Heart left ventricle (tissue), 13 donors: ENCODE results near the gene F12.

ENCODE experiments used
- CTCF ChIP-seq, 12 donors: fragments of 200-600 bp; sonication (generic) in 4 of 12; IDR thresholded peaks; one replicate each; pipeline versions ENCODE4 v1.5.0 to v1.8.0; 2018 to 2022; ENCODE audit warnings: antibody characterized with exemption in 12 of 12, mild to moderate bottlenecking in 5 of 12
- POLR2A ChIP-seq, 2 donors: fragments of 450-650 bp; IDR thresholded peaks; one replicate each; pipeline ENCODE4 v1.6.1; 2017; ENCODE audit warnings: antibody characterized with exemption in 2 of 2, mild to moderate bottlenecking in 2 of 2, moderate library complexity in 2 of 2
- donor health status: ischemic (EF 13 %, LVEDD 7.1; RV severe dilation, severe dysfunction).
- donor health status: DM: no; HTN: yes; CAD: no.
- donor health status: DM: no; HTN: no; CAD: no.
- donor health status: ischemic (EF 25% LVEDD 6.9; RV normal size, moderate dysfunction).
- donor health status: ischemic (EF 25% LVEDD 5.7; RV mildly dilated, moderate dysfunction).
- donor health status: ischemic (EF 35%, LVEDD 5.7; RV mildly dilated, moderate dysfunction).
- donor health status: nonischemic (EF 11% LVEDD 7.7; RV severe dilation, severe dysfunction).
- donor health status: DM: yes; HTN: yes; CAD: no.
- donor health status: PGD.
- donor health status: ischemic (EF 29% LVEDD 5.4; RV normal size, mild dysfunction).
- donor health status: nonischemic (EF 23%, LVEDD 6.1; RV moderate dilation, normal function).

GRCh38 chr5:177388521-177389052 is 20.8 kb downstream of the F12 start:
- no peak for TF ChIP-seq POLR2A (IDR thresholded peaks at IDR 0.05)
- TF ChIP-seq CTCF (IDR thresholded peaks at IDR 0.05): no peak
